Thoracic aorta (tissue), 2 donors: Measurements from ENCODE around the gene NRROS. TPM values are rescaled to one million over a fixed set of nuclear protein-coding genes. Genes with fewer than 3 reads are reported as not detected.
A peak's percentile ranks its signal among the peaks of the same experiment; 100 is the strongest.
"Not testable (repeated sequence)": the region's sequence is repeated elsewhere in the genome, so short reads cannot be mapped to it uniquely, and the experiment has no call there.

Experiments
- ATAC-seq: fragments of 150-250 bp; one replicate; pipeline ENCODE4 v1.8.0; 2017; ENCODE audit warnings: low read depth; ENCODE audit not compliant: insufficient number of reproducible peaks, low FRiP score
- DNase-seq: peaks from one replicate; pipeline ENCODE4 v3.0.0-alpha.2; 2020; ENCODE audit warnings: low spot score
- H3K27ac ChIP-seq, 2 donors: fragments of 200-600 bp; sonication (generic); 1 replicate in 1 of 2; 2 replicates in 1 of 2; pipeline ENCODE4 v1.5.1; 2016; ENCODE audit warnings: mild to moderate bottlenecking in 2 of 2, moderate library complexity in 2 of 2
- H3K27me3 ChIP-seq: fragments of 200-600 bp; sonication (generic); replicated peaks from 2 replicates; pipeline ENCODE4 v1.6.0; 2016; ENCODE audit warnings: mild to moderate bottlenecking; ENCODE audit not compliant: insufficient read depth
- H3K36me3 ChIP-seq: fragments of 200-600 bp; sonication (generic); one replicate; pipeline ENCODE4 v1.5.1; 2016
- H3K4me1 ChIP-seq, 2 donors: fragments of 200-600 bp; sonication (generic); 1 replicate in 1 of 2; 2 replicates in 1 of 2; pipeline versions ENCODE4 v1.5.1 to v1.6.0; 2016; ENCODE audit warnings: low read depth in 2 of 2, mild to moderate bottlenecking in 1 of 2; ENCODE audit not compliant: control insufficient read depth in 1 of 2
- H3K4me3 ChIP-seq: fragments of 200-600 bp; sonication (generic); 2 replicates; pipeline ENCODE4 v1.5.1; 2016; ENCODE audit warnings: mild to moderate bottlenecking
- H3K9me3 ChIP-seq: fragments of 200-600 bp; sonication (generic); 2 replicates; pipeline ENCODE4 v1.5.1; 2016
- CTCF ChIP-seq: fragments of 200-600 bp; sonication (generic); IDR thresholded peaks from one replicate; pipeline ENCODE4 v1.5.1; 2019; ENCODE audit warnings: antibody characterized with exemption
- total RNA-seq, 2 donors: library from RNA; depleted of rRNA; stranded (reverse); fragments of >200 nt; gene quantifications; one replicate each; pipeline versions ENCODE4 v1.1.0 to v1.2.3, GENCODE V29; 2016

NRROS gene
- total RNA-seq, 2 donors from 2014 or later, result 4.7 to 17.9 TPM

GRCh38 chr3:196609343-196609775, 30.1 kb upstream of the NRROS start:
- ATAC-seq, result peak; percentile 55
- Histone ChIP-seq H3K27ac (no peak overlapping the region), H3K9me3 (no peaks in the 10 kb centered on the region)

GRCh38 chr3:196609805-196610515, 29.5 kb upstream of the NRROS start:
- DNase-seq (no peak), ATAC-seq (no peak)
- no peak overlapping the region for H3K27ac ChIP-seq
- H3K9me3 ChIP-seq, result no peaks in the 10 kb centered on the region
- no peak for TF ChIP-seq CTCF
- H3K27me3 ChIP-seq, result no peaks in the 10 kb centered on the region
- H3K4me1 ChIP-seq, result no peaks in the 10 kb centered on the region
- H3K36me3 ChIP-seq, result no peaks in the 10 kb centered on the region
- H3K4me3 ChIP-seq, result no peak overlapping the region

More at GRCh38 chr3:196609343-196609775, 30.1 kb upstream of the NRROS start:
- H3K4me1 ChIP-seq, result no peaks in the 10 kb centered on the region
- no peak overlapping the region for H3K4me3 ChIP-seq
- H3K27me3 ChIP-seq, result no peaks in the 10 kb centered on the region
- peak; percentile 66 for TF ChIP-seq CTCF
- peak; percentile 50 for DNase-seq
- H3K36me3 ChIP-seq, result no peaks in the 10 kb centered on the region

- Histone ChIP-seq H3K4me1 (no peaks in the 10 kb centered on the region), H3K27me3 (no peaks in the 10 kb centered on the region), H3K27ac (no peak overlapping the region), H3K36me3 (no peaks in the 10 kb centered on the region), H3K9me3 (no peaks in the 10 kb centered on the region), H3K4me3 (no peak overlapping the region)
- TF ChIP-seq CTCF, result no peak
- ATAC-seq (no peak), DNase-seq (no peak)
Observed at GRCh38 chr3:196611761-196612483, 27.6 kb upstream of the NRROS start.

GRCh38 chr3:196615234-196615633, 24.3 kb upstream of the NRROS start:
- not testable (repeated sequence) for H3K4me1 ChIP-seq, H3K27ac ChIP-seq, H3K36me3 ChIP-seq, H3K9me3 ChIP-seq, H3K27me3 ChIP-seq, DNase-seq, ATAC-seq, H3K4me3 ChIP-seq

- no peak for DNase-seq
- Histone ChIP-seq H3K36me3 (no peaks in the 10 kb centered on the region), H3K4me1 (no peaks in the 10 kb centered on the region), H3K4me3 (no peak overlapping the region), H3K27me3 (no peaks in the 10 kb centered on the region), H3K27ac (no peak overlapping the region), H3K9me3 (no peaks in the 10 kb centered on the region)
- TF ChIP-seq CTCF, result no peak
- ATAC-seq, result no peak
Observed at GRCh38 chr3:196617256-196617655, 22.2 kb upstream of the NRROS start.
